Measurements from ENCODE around the gene ZC3H11A. TPM values are rescaled to one million over a fixed set of nuclear protein-coding genes. Genes with fewer than 3 reads are reported as not detected.

Gene ZC3H11A
- total RNA-seq, 1 donor from 2014 or later: 84.5 TPM

DNA sequence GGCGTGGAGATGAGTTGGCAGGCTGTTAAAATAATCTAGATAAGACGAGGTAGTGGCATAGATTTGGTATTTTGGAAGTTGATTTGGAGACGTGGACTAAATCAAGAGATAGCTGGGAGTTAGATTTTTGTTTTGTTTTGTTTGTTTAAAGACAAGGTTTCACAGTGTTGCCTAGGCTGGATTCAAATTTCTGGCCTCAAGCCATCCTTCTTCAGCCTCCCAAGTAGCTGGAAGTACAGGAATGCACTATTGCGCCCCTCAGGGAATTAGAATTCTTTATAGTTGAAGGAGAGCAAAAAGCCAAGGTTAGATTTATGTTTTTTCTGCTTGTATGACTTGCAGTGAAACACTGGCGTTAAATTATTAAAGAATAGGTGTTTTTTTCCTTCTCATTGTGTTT, 43.7 kb downstream of the ZC3H11A start:
- Histone ChIP-seq H3K27ac (no peak overlapping the region), H3K27me3 (no peaks in the 10 kb centered on the region), H3K4me1 (no peaks in the 10 kb centered on the region), H3K9me3 (no peaks in the 10 kb centered on the region), H3K4me3 (no peak overlapping the region), H3K36me3 (peaks cover 92% of the 10 kb centered on the region)
- TF ChIP-seq, protein P1, sequence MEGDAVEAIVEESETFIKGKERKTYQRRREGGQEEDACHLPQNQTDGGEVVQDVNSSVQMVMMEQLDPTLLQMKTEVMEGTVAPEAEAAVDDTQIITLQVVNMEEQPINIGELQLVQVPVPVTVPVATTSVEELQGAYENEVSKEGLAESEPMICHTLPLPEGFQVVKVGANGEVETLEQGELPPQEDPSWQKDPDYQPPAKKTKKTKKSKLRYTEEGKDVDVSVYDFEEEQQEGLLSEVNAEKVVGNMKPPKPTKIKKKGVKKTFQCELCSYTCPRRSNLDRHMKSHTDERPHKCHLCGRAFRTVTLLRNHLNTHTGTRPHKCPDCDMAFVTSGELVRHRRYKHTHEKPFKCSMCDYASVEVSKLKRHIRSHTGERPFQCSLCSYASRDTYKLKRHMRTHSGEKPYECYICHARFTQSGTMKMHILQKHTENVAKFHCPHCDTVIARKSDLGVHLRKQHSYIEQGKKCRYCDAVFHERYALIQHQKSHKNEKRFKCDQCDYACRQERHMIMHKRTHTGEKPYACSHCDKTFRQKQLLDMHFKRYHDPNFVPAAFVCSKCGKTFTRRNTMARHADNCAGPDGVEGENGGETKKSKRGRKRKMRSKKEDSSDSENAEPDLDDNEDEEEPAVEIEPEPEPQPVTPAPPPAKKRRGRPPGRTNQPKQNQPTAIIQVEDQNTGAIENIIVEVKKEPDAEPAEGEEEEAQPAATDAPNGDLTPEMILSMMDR (IDR thresholded peaks at IDR 0.05): no peak
- ATAC-seq: no peak
- DNase-seq: no peak
- intact Hi-C loops (cut with DNase I): no loop called here

DNA sequence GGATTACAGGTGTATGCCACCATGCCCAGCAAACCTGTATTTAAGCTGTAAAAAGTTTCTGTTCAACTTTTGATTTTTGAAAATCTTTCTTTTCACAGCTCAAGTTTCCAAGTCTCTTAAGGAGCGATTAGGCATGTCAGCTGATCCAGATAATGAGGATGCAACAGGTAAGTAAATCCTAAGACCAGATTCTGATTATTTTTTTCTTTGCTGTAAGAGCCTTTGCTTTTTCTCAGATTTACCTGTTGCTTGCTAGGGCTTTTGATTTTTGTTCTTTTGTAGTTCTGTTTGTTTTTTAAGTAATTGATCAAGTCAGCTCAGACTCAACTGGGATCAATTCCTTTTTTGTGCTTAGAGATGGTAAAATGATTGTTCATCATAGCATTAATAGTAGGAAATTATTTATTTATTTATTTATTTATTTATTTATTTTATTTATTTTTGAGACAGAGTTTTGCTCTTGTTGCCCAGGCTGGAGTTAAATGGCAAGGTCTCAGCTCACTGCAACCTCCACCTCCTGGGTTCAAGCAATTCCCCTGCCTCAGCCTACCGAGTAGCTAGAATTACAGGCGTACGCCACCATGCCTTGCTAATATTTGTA, 44.9 kb downstream of the ZC3H11A start:
- H3K27me3 ChIP-seq: no peaks in the 10 kb centered on the region
- no peak overlapping the region for H3K27ac ChIP-seq
- intact Hi-C loops (cut with DNase I): no loop called here
- peaks cover 86% of the 10 kb centered on the region for H3K36me3 ChIP-seq
- H3K9me3 ChIP-seq: no peaks in the 10 kb centered on the region
- ATAC-seq (no peak), DNase-seq (no peak)
- H3K4me3 ChIP-seq: no peak overlapping the region
- no peaks in the 10 kb centered on the region for H3K4me1 ChIP-seq
- TF ChIP-seq, protein P1 (IDR thresholded peaks at IDR 0.05): no peak

DNA sequence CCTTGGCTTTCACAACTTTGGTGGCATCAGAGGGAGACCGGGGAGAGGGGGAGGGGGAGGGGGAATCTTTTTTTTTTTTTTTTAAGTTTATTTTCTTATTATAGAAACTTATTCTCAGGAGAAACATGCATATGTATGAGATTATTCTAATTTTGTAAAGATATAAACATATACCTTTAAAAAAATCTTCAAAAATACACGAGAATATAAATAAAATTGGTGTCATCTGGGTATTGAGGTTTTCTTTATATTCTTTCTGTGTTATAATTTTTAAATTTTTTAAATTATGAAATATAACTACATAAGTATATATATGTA, 47.1 kb downstream of the ZC3H11A start:
- intact Hi-C loops (cut with DNase I): no loop called here
- ATAC-seq: no peak
- no peaks in the 10 kb centered on the region for H3K4me1 ChIP-seq
- DNase-seq: no peak
- TF ChIP-seq, protein P1 (IDR thresholded peaks at IDR 0.05): no peak
- no peaks in the 10 kb centered on the region for H3K27me3 ChIP-seq
- H3K9me3 ChIP-seq: no peaks in the 10 kb centered on the region
- H3K36me3 ChIP-seq: peaks cover 86% of the 10 kb centered on the region
- H3K27ac ChIP-seq: no peak overlapping the region
- no peak overlapping the region for H3K4me3 ChIP-seq

DNA sequence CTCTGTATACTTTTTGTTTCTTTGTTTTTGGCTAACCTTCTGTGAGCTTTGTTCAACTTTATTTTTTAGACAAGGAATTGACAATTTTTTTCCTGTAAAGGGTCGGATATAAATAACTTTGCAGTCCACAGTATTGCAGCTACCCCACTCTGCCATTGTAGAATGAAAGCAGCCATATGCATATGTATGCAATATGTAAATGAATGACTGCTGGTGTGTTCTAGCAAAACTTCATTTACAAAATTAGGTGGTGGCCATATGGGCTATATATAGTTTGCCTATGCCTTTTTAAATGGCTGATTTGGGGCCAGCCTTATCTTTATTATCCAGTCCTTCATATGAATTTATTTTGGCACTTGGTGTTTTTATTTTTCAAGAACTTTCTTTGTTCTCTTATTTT, 48.0 kb downstream of the ZC3H11A start:
- intact Hi-C loops (cut with DNase I): no loop called here
- no peaks in the 10 kb centered on the region for H3K4me1 ChIP-seq
- ATAC-seq: no peak
- H3K4me3 ChIP-seq: no peak overlapping the region
- TF ChIP-seq, protein P1 (IDR thresholded peaks at IDR 0.05): no peak
- H3K9me3 ChIP-seq: no peaks in the 10 kb centered on the region
- no peak overlapping the region for H3K27ac ChIP-seq
- H3K36me3 ChIP-seq: peaks cover 86% of the 10 kb centered on the region
- DNase-seq: no peak
- no peaks in the 10 kb centered on the region for H3K27me3 ChIP-seq

Other genes starting within 250 kb of the ZC3H11A start
- gene ATP2B4, start 168.8 kb upstream of the ZC3H11A start, total RNA-seq: 93.8 TPM
- 3.0 TPM for gene LAX1, start 30.4 kb upstream of the ZC3H11A start, total RNA-seq
- 29.5 TPM for gene ZBED6, start within 50 bp of the ZC3H11A start, total RNA-seq
- gene SNRPE, start 66.0 kb downstream of the ZC3H11A start, total RNA-seq: 58.0 TPM

Data from upper lobe of right lung (tissue), 1 donor.